Esophagus muscularis mucosa (tissue), 3 donors: ENCODE data around the gene KIAA0513.

ENCODE experiments used
- POLR2A ChIP-seq: fragments of 450-650 bp; IDR thresholded peaks from one replicate; pipeline ENCODE4 v1.6.1; 2017; ENCODE audit warnings: antibody characterized with exemption, moderate library complexity, mild to moderate bottlenecking, low read depth
- TF ChIP-seq, protein P1 (sequence below), 3 experiments: fragments of 200-600 bp in 2 of 3; fragments of 450-650 bp in 1 of 3; sonication (generic) in 2 of 3; IDR thresholded peaks; one replicate each; pipeline ENCODE4 v1.5.1; 2017 to 2019; ENCODE audit warnings: antibody characterized with exemption in 3 of 3, mild to moderate bottlenecking in 2 of 3, moderate library complexity in 1 of 3

DNA sequence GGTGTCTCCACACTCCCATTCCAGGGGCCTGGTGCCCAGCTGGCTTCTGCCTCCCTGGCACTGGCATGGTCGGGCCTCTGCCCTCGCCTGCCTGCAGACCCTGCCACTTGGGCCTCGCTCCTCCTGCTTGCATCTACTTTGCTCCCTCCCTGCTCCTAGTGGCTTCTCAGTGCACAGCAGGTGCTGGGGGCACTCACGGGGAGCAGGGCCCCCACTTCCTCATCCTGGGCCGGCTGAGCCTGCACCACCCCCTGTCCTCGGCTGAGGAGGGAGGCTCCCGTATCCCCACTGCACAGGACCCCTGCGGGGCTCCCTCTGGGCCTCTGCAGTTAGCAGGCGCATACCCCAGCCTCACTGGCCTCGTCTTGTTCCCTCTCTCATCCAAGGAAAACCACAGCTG lies 49.4 kb downstream of the KIAA0513 start:
- TF ChIP-seq, protein P1, sequence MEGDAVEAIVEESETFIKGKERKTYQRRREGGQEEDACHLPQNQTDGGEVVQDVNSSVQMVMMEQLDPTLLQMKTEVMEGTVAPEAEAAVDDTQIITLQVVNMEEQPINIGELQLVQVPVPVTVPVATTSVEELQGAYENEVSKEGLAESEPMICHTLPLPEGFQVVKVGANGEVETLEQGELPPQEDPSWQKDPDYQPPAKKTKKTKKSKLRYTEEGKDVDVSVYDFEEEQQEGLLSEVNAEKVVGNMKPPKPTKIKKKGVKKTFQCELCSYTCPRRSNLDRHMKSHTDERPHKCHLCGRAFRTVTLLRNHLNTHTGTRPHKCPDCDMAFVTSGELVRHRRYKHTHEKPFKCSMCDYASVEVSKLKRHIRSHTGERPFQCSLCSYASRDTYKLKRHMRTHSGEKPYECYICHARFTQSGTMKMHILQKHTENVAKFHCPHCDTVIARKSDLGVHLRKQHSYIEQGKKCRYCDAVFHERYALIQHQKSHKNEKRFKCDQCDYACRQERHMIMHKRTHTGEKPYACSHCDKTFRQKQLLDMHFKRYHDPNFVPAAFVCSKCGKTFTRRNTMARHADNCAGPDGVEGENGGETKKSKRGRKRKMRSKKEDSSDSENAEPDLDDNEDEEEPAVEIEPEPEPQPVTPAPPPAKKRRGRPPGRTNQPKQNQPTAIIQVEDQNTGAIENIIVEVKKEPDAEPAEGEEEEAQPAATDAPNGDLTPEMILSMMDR (IDR thresholded peaks at IDR 0.05) = no peak
- TF ChIP-seq POLR2A = no peak
